Type B pancreatic cell (in vitro differentiated cells): Measurements from ENCODE around the gene GRHL3. TPM values are rescaled to one million over a fixed set of nuclear protein-coding genes. Genes with fewer than 3 reads are reported as not detected.

ENCODE experiments used
- DNase-seq: peaks from one replicate; pipeline ENCODE4 v3.0.0; 2021; ENCODE audit warnings: mixed read lengths; ENCODE audit not compliant: unreplicated experiment; ENCODE audit errors: extremely low spot score
- H3K27ac Mint-ChIP-seq: 2 replicates; pipeline ENCODE4 v1.8.0; 2021; ENCODE audit warnings: mild to moderate bottlenecking, mixed read lengths
- H3K27me3 Mint-ChIP-seq: 2 replicates; pipeline ENCODE4 v1.8.0; 2021; ENCODE audit warnings: mixed read lengths
- H3K36me3 Mint-ChIP-seq: 2 replicates; pipeline ENCODE4 v1.8.0; 2021; ENCODE audit warnings: mixed read lengths
- H3K4me1 Mint-ChIP-seq: one replicate; pipeline ENCODE4 v1.8.0; 2021; ENCODE audit warnings: mixed read lengths; ENCODE audit not compliant: unreplicated experiment
- H3K4me3 Mint-ChIP-seq: 2 replicates; pipeline ENCODE4 v1.8.0; 2021; ENCODE audit warnings: mild to moderate bottlenecking, mixed read lengths
- H3K9me3 Mint-ChIP-seq: 2 replicates; pipeline ENCODE4 v1.8.0; 2021; ENCODE audit warnings: mixed read lengths
- total RNA-seq: library from RNA; stranded (reverse); gene quantifications from 2 replicates; pipeline ENCODE4 v1.2.1, GENCODE V29; 2021; ENCODE audit warnings: low replicate concordance
- TF ChIP-seq, protein P1 (sequence below): fragments of 200-600 bp; sonication (generic); conservative IDR thresholded peaks from 2 replicates; pipeline ENCODE4 v1.5.0; 2021; ENCODE audit warnings: antibody characterized with exemption, mild to moderate bottlenecking

Gene GRHL3
- total RNA-seq, 1 donor from 2014 or later = 70.6 TPM

- TF ChIP-seq, protein P1, sequence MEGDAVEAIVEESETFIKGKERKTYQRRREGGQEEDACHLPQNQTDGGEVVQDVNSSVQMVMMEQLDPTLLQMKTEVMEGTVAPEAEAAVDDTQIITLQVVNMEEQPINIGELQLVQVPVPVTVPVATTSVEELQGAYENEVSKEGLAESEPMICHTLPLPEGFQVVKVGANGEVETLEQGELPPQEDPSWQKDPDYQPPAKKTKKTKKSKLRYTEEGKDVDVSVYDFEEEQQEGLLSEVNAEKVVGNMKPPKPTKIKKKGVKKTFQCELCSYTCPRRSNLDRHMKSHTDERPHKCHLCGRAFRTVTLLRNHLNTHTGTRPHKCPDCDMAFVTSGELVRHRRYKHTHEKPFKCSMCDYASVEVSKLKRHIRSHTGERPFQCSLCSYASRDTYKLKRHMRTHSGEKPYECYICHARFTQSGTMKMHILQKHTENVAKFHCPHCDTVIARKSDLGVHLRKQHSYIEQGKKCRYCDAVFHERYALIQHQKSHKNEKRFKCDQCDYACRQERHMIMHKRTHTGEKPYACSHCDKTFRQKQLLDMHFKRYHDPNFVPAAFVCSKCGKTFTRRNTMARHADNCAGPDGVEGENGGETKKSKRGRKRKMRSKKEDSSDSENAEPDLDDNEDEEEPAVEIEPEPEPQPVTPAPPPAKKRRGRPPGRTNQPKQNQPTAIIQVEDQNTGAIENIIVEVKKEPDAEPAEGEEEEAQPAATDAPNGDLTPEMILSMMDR = no peak
- Mint-ChIP-seq H3K27me3 (no peaks in the 10 kb centered on the region), H3K27ac (no peak overlapping the region), H3K36me3 (no peaks in the 10 kb centered on the region), H3K4me3 (no peak overlapping the region), H3K9me3 (no peaks in the 10 kb centered on the region), H3K4me1 (peaks cover 32% of the 10 kb centered on the region)
- DNase-seq = no peak
Observed at GRCh38 chr1:24298606-24299005, 20.6 kb upstream of the GRHL3 start.

DNA sequence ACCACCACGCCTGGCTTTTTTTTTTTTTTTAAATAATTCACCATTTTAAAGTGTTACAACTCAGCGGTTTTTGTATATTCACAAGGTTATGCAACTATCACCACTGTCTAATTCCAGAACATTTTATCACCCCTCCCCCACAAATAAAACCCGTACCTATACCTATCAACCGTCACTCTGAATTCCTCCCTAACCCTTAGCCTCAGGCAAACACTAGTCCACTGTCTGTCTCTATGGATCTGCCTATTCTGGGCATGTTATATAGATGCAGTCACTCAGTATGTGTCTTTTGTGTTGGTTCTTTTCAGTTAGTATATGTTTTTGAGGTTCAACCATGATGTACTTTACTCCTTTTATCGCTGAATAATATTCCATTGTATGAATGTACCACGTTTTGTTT, 19.3 kb upstream of the GRHL3 start:
- no peak for DNase-seq
- Mint-ChIP-seq H3K27ac (no peak overlapping the region), H3K4me1 (peaks cover 22% of the 10 kb centered on the region), H3K36me3 (no peaks in the 10 kb centered on the region), H3K27me3 (no peaks in the 10 kb centered on the region), H3K4me3 (no peak overlapping the region), H3K9me3 (no peaks in the 10 kb centered on the region)
- TF ChIP-seq, protein P1 = no peak

GRCh38 chr1:24300971-24301784, 18.0 kb upstream of the GRHL3 start:
- TF ChIP-seq, protein P1 = no peak
- H3K4me1 Mint-ChIP-seq = peaks cover 13% of the 10 kb centered on the region
- no peaks in the 10 kb centered on the region for H3K27me3 Mint-ChIP-seq
- no peaks in the 10 kb centered on the region for H3K36me3 Mint-ChIP-seq
- H3K9me3 Mint-ChIP-seq = no peaks in the 10 kb centered on the region
- H3K27ac Mint-ChIP-seq = no peak overlapping the region
- no peak for DNase-seq
- H3K4me3 Mint-ChIP-seq = no peak overlapping the region

DNA sequence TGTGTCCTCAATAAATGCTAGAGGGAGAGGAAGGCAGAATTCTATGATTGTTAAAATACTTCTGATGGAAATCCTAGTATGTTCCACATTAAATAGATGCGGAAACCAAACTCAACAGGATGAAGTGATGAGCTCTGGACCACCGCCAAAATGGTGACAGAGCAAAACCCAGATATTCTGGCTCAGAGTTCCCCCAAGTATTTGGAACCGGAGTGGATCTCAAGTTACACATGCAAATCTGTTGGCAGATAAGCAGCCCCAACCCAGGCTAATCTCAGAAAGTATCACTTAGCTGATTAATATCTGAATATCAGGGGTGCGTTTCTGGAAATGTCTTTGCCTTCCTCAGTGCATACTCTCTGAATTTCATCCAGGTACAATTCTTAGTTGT, 17.4 kb upstream of the GRHL3 start:
- H3K9me3 Mint-ChIP-seq = no peaks in the 10 kb centered on the region
- no peak overlapping the region for H3K4me3 Mint-ChIP-seq
- no peak overlapping the region for H3K27ac Mint-ChIP-seq
- no peak for DNase-seq
- TF ChIP-seq, protein P1 = no peak
- no peaks in the 10 kb centered on the region for H3K36me3 Mint-ChIP-seq
- H3K27me3 Mint-ChIP-seq = no peaks in the 10 kb centered on the region
- peaks cover 13% of the 10 kb centered on the region for H3K4me1 Mint-ChIP-seq

DNA sequence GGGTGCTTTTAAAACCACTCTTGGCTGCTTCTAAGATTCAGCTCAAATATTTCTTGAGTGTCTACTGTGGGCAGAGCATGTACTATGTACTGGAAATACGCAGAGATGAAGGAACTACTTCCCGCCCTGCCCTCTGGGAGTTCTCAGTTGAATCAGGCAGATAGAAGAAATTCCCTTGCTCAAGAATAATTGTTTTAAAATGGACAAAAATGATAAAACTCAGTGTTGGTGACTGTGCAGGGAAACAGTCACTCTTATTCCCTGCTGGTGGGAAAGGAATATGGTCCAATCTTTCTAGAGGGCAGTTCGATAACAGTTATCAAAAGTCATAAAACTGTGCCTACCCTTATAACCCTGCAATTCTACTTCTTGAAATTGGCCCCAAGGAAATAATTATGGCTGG, 16.9 kb upstream of the GRHL3 start:
- TF ChIP-seq, protein P1 = no peak
- Mint-ChIP-seq H3K36me3 (no peaks in the 10 kb centered on the region), H3K27ac (no peak overlapping the region), H3K27me3 (no peaks in the 10 kb centered on the region), H3K9me3 (no peaks in the 10 kb centered on the region), H3K4me1 (peaks cover 15% of the 10 kb centered on the region), H3K4me3 (no peak overlapping the region)
- DNase-seq = no peak
